ENCODE results near the gene SSPN.

- TF ChIP-seq, protein P1, sequence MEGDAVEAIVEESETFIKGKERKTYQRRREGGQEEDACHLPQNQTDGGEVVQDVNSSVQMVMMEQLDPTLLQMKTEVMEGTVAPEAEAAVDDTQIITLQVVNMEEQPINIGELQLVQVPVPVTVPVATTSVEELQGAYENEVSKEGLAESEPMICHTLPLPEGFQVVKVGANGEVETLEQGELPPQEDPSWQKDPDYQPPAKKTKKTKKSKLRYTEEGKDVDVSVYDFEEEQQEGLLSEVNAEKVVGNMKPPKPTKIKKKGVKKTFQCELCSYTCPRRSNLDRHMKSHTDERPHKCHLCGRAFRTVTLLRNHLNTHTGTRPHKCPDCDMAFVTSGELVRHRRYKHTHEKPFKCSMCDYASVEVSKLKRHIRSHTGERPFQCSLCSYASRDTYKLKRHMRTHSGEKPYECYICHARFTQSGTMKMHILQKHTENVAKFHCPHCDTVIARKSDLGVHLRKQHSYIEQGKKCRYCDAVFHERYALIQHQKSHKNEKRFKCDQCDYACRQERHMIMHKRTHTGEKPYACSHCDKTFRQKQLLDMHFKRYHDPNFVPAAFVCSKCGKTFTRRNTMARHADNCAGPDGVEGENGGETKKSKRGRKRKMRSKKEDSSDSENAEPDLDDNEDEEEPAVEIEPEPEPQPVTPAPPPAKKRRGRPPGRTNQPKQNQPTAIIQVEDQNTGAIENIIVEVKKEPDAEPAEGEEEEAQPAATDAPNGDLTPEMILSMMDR (conservative IDR thresholded peaks at IDR 0.05): no peak
- TF ChIP-seq EZH2 (IDR thresholded peaks at IDR 0.05; ENCODE audit: low read depth): no peak
Measured at GRCh38 chr12:26205941-26206340, 10.6 kb downstream of the SSPN start.

All from PC-9 (cell line).